Effector memory CD4-positive, alpha-beta T cell (primary cell): ENCODE results near the gene UNC79.
"Not testable (repeated sequence)": the region's sequence is repeated elsewhere in the genome, so short reads cannot be mapped to it uniquely, and the experiment has no call there.

Experiments
- DNase-seq, 3 donors: peaks; one replicate each; pipeline ENCODE4 v3.0.0-alpha.2; 2020
- H3K27ac ChIP-seq: 2 replicates; pipeline ENCODE4 v1.7.0; 2013; ENCODE audit warnings: mild to moderate bottlenecking, low read length, moderate library complexity; ENCODE audit not compliant: insufficient read depth, poor library complexity, severe bottlenecking
- H3K27me3 ChIP-seq: replicated peaks from 2 replicates; pipeline ENCODE4 v1.7.0; 2013; ENCODE audit warnings: mild to moderate bottlenecking, low read length; ENCODE audit not compliant: insufficient read depth, control insufficient read depth, poor library complexity, severe bottlenecking
- H3K36me3 ChIP-seq: 2 replicates; pipeline ENCODE4 v1.7.0; 2013; ENCODE audit warnings: mild to moderate bottlenecking, low read length, moderate library complexity; ENCODE audit not compliant: control insufficient read depth, insufficient read depth
- H3K4me1 ChIP-seq: 2 replicates; pipeline ENCODE4 v1.7.0; 2013; ENCODE audit warnings: low read length, mild to moderate bottlenecking; ENCODE audit not compliant: control insufficient read depth, insufficient read depth, poor library complexity, severe bottlenecking
- H3K4me3 ChIP-seq: 2 replicates; pipeline ENCODE4 v1.7.0; 2013; ENCODE audit warnings: low read length, low read depth, mild to moderate bottlenecking; ENCODE audit not compliant: insufficient read depth, poor library complexity, severe bottlenecking
- H3K9me3 ChIP-seq: 2 replicates; pipeline ENCODE4 v1.7.0; 2013; ENCODE audit warnings: mild to moderate bottlenecking, low read length, moderate library complexity; ENCODE audit not compliant: control insufficient read depth

The UNC79 gene

DNA sequence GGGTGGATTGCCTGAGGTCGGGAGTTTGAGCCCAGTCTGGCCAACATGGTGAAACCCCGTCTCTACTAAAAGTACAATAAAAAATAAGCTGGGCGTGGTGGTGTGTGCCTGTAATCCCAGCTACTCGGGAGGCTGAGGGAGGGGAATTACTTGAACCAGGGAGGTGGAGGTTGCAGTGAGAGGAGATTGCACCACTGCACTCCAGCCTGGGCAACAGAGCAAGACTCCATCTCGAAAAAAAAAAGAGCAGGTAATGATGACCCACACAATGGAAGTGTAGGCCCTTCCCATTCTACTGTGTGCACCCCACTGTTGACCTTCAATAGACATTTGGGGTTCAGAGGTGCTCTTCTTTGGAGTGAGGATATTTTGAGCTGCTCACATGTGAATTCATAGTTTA lies 94.5 kb downstream of the UNC79 start:
- not testable (repeated sequence) for H3K9me3 ChIP-seq, DNase-seq, H3K4me3 ChIP-seq, H3K27ac ChIP-seq, H3K27me3 ChIP-seq, H3K4me1 ChIP-seq, H3K36me3 ChIP-seq

- no peak overlapping the region for H3K27ac ChIP-seq
- H3K36me3 ChIP-seq = no peaks in the 10 kb centered on the region
- no peak overlapping the region for H3K4me3 ChIP-seq
- no peaks in the 10 kb centered on the region for H3K4me1 ChIP-seq
- no peaks in the 10 kb centered on the region for H3K27me3 ChIP-seq
- no peak for DNase-seq
- no peaks in the 10 kb centered on the region for H3K9me3 ChIP-seq
Measured at GRCh38 chr14:93525696-93526451, 95.1 kb downstream of the UNC79 start.

- H3K36me3 ChIP-seq = no peaks in the 10 kb centered on the region
- H3K9me3 ChIP-seq = no peaks in the 10 kb centered on the region
- H3K27ac ChIP-seq = no peak overlapping the region
- H3K4me1 ChIP-seq = no peaks in the 10 kb centered on the region
- no peaks in the 10 kb centered on the region for H3K27me3 ChIP-seq
- DNase-seq = no peak
- no peak overlapping the region for H3K4me3 ChIP-seq
Measured at GRCh38 chr14:93527203-93527607, 96.5 kb downstream of the UNC79 start.

DNA sequence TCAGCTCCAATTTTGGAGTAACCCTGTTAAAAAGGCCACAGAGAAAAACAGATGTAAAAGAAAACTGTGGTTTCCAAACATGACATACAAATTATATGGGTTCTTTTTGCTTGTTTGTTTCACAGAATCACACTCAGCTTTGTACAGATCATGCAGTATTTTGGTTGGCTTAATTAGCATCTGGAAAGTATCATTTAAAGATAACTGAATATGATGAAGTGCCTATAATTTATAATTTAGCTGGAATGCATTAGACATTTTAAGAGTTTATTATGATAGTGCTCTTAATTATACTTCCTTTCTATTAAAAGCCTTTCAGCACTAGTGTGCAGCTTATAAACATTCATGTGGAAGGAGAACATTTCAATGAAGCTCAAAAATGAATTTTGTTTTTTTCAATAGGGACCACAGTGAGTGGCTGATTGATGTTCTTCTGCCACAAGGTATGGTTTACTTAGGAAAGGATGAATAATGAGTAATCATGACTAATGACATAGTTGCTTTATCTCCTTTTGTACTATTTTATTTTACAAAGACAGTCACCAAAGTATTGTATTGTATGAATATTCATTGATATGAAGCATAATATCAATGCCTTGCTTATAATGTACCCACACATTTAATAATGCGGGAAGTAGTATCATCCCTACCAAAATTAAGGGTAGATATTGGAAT lies 98.3 kb downstream of the UNC79 start:
- no peak for DNase-seq
- Histone ChIP-seq H3K4me3 (no peak overlapping the region), H3K9me3 (no peaks in the 10 kb centered on the region), H3K27me3 (no peaks in the 10 kb centered on the region), H3K27ac (no peak overlapping the region), H3K4me1 (no peaks in the 10 kb centered on the region), H3K36me3 (no peaks in the 10 kb centered on the region)

- no peak overlapping the region for H3K4me3 ChIP-seq
- no peak for DNase-seq
- H3K9me3 ChIP-seq = no peaks in the 10 kb centered on the region
- no peak overlapping the region for H3K27ac ChIP-seq
- no peaks in the 10 kb centered on the region for H3K36me3 ChIP-seq
- H3K27me3 ChIP-seq = no peaks in the 10 kb centered on the region
- H3K4me1 ChIP-seq = no peaks in the 10 kb centered on the region
Measured at GRCh38 chr14:93531644-93532043, 100.9 kb downstream of the UNC79 start.

- Histone ChIP-seq H3K4me3 (no peak overlapping the region), H3K27me3 (no peaks in the 10 kb centered on the region), H3K9me3 (no peaks in the 10 kb centered on the region), H3K4me1 (no peaks in the 10 kb centered on the region), H3K27ac (no peak overlapping the region), H3K36me3 (no peaks in the 10 kb centered on the region)
- no peak for DNase-seq
Measured at GRCh38 chr14:93532541-93532940, 101.8 kb downstream of the UNC79 start.

- H3K36me3 ChIP-seq = no peaks in the 10 kb centered on the region
- no peaks in the 10 kb centered on the region for H3K27me3 ChIP-seq
- H3K4me3 ChIP-seq = no peak overlapping the region
- H3K4me1 ChIP-seq = no peaks in the 10 kb centered on the region
- H3K9me3 ChIP-seq = no peaks in the 10 kb centered on the region
- no peak for DNase-seq
- no peak overlapping the region for H3K27ac ChIP-seq
Measured at GRCh38 chr14:93533437-93533836, 102.7 kb downstream of the UNC79 start.

DNA sequence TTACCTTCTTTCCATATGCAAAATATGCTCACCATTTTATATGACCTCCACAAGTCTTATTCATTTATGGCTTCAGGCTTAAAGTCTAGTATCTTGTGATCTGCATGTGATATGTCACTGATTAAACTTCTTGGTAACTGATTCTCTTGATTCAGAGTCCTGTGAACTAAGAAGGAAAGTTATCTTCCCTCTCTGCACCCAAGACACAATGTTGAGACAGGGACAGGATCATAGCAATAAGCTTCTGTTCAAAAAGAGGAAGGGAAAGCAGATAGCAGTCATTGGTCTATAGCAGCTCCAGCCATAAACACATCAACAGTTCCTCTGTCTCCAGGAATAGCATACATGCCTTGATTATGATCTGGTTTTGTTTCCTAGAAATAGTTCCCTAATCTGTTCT lies 103.1 kb downstream of the UNC79 start:
- Histone ChIP-seq H3K36me3 (no peaks in the 10 kb centered on the region), H3K4me1 (no peaks in the 10 kb centered on the region), H3K27me3 (no peaks in the 10 kb centered on the region), H3K27ac (no peak overlapping the region), H3K4me3 (no peak overlapping the region), H3K9me3 (no peaks in the 10 kb centered on the region)
- no peak for DNase-seq

DNA sequence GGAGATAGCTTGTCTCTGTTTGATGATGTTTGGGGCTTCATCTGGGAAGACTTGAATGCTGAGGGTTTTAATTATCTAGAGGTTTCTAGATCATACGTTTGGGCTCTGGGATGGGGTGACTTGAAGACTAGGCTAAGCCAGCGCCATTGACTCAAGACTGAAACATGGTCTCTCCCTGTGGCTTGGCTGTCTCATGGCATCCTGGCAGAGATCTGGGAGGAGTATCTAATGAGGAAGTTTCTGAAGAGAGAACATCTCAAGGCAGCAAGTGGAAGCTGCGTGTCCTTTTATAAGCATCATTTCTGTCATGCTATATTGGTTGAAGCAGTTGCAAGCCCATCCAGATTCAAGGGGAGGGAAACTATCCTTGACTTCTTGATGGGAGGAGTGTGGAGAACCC lies 104.8 kb downstream of the UNC79 start:
- H3K9me3 ChIP-seq = no peaks in the 10 kb centered on the region
- H3K4me3 ChIP-seq = no peak overlapping the region
- H3K27me3 ChIP-seq = no peaks in the 10 kb centered on the region
- H3K4me1 ChIP-seq = no peaks in the 10 kb centered on the region
- H3K36me3 ChIP-seq = no peaks in the 10 kb centered on the region
- DNase-seq = no peak
- no peak overlapping the region for H3K27ac ChIP-seq

DNA sequence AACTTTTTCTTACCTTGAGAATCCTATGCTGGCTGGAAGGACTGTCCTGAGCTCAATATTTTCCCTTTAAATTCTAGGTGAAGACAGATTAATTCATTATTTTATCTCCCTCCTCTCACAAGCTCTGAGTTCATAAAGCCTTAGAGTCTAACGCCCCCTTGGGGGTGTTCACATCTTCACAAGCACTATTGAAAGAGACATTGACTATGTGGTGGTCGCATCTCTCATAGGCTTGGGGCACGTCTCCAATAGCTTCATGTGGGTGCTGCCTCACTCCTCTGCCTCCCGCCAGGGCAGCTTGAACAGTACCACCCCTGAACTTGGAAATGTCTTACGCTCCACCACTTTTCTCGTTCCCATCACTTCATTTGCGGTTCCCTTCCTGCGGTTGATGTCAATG lies 106.2 kb downstream of the UNC79 start:
- Histone ChIP-seq H3K27ac (no peak overlapping the region), H3K9me3 (no peaks in the 10 kb centered on the region), H3K4me3 (no peak overlapping the region), H3K4me1 (no peaks in the 10 kb centered on the region), H3K36me3 (no peaks in the 10 kb centered on the region), H3K27me3 (no peaks in the 10 kb centered on the region)
- no peak for DNase-seq
